ENCODE results near the gene IMP4. TPM values are rescaled to one million over a fixed set of nuclear protein-coding genes. Genes with fewer than 3 reads are reported as not detected.

Gene IMP4
- polyA plus RNA-seq, 1 donor from 2014 or later: 78.0 TPM

- no peak for TF ChIP-seq POLR2AphosphoS5 (IDR thresholded peaks at IDR 0.05)
- TF ChIP-seq MXI1 (conservative IDR thresholded peaks at IDR 0.05; ENCODE audit: poor library complexity, severe bottlenecking): no peak
- no peak for TF ChIP-seq CTCF (IDR thresholded peaks at IDR 0.05; ENCODE audit: poor library complexity, severe bottlenecking)
- no peak for TF ChIP-seq REST (IDR thresholded peaks at IDR 0.05; ENCODE audit: borderline replicate concordance)
- no peak for TF ChIP-seq EZH2 (IDR thresholded peaks at IDR 0.05; ENCODE audit: borderline replicate concordance, insufficient read depth, low read length, poor library complexity, severe bottlenecking)
- TF ChIP-seq EP300 (conservative IDR thresholded peaks at IDR 0.05; ENCODE audit: poor library complexity, severe bottlenecking): no peak
- TF ChIP-seq TAF1 (IDR thresholded peaks at IDR 0.05; ENCODE audit: low read depth): no peak
- TF ChIP-seq SMC3 (conservative IDR thresholded peaks at IDR 0.05; ENCODE audit: poor library complexity): no peak
- TF ChIP-seq RAD21 (conservative IDR thresholded peaks at IDR 0.05): no peak
- Histone ChIP-seq H3F3A (ENCODE audit: insufficient read depth, low read length, poor library complexity, severe bottlenecking) (no peaks in the 10 kb centered on the region), H3K36me3 (ENCODE audit: insufficient read depth, low read length) (no peaks in the 10 kb centered on the region), H4K20me1 (ENCODE audit: insufficient read depth) (no peaks in the 10 kb centered on the region), H3K27me3 (ENCODE audit: insufficient read depth, low read depth, low read length) (no peaks in the 10 kb centered on the region), H3K79me2 (replicated peaks; ENCODE audit: insufficient read depth, low read length) (no peaks in the 10 kb centered on the region), H3K27ac (ENCODE audit: low read length) (no peak overlapping the region), H3K4me3 (ENCODE audit: low read length) (no peak overlapping the region), H3K9ac (ENCODE audit: low read length) (no peak overlapping the region), H3K9me3 (ENCODE audit: low read length) (no peaks in the 10 kb centered on the region), H2AFZ (ENCODE audit: low read depth, low read length) (no peak overlapping the region), H3K4me2 (ENCODE audit: low read length) (no peak overlapping the region), H3K9me2 (ENCODE audit: insufficient read depth, low read length) (no peaks in the 10 kb centered on the region)
Measured at GRCh38 chr2:130313812-130314334, 28.8 kb upstream of the IMP4 start.

- H3K9ac ChIP-seq (ENCODE audit: low read length): no peak overlapping the region
- TF ChIP-seq POLR2AphosphoS5 (IDR thresholded peaks at IDR 0.05) (no peak), CTCF (IDR thresholded peaks at IDR 0.05; ENCODE audit: poor library complexity, severe bottlenecking) (no peak), REST (IDR thresholded peaks at IDR 0.05; ENCODE audit: borderline replicate concordance) (no peak), SMC3 (conservative IDR thresholded peaks at IDR 0.05; ENCODE audit: poor library complexity) (no peak), EZH2 (IDR thresholded peaks at IDR 0.05; ENCODE audit: borderline replicate concordance, insufficient read depth, low read length, poor library complexity, severe bottlenecking) (no peak), EP300 (conservative IDR thresholded peaks at IDR 0.05; ENCODE audit: poor library complexity, severe bottlenecking) (no peak), RAD21 (conservative IDR thresholded peaks at IDR 0.05) (no peak), MXI1 (conservative IDR thresholded peaks at IDR 0.05; ENCODE audit: poor library complexity, severe bottlenecking) (no peak), TAF1 (IDR thresholded peaks at IDR 0.05; ENCODE audit: low read depth) (no peak)
- H2AFZ ChIP-seq (ENCODE audit: low read depth, low read length): no peak overlapping the region
- H3K27ac ChIP-seq (ENCODE audit: low read length): no peak overlapping the region
- H4K20me1 ChIP-seq (ENCODE audit: insufficient read depth): no peaks in the 10 kb centered on the region
- H3K36me3 ChIP-seq (ENCODE audit: insufficient read depth, low read length): no peaks in the 10 kb centered on the region
- H3K79me2 ChIP-seq (replicated peaks; ENCODE audit: insufficient read depth, low read length): no peaks in the 10 kb centered on the region
- H3K9me2 ChIP-seq (ENCODE audit: insufficient read depth, low read length): no peaks in the 10 kb centered on the region
- no peaks in the 10 kb centered on the region for H3F3A ChIP-seq (ENCODE audit: insufficient read depth, low read length, poor library complexity, severe bottlenecking)
- H3K27me3 ChIP-seq (ENCODE audit: insufficient read depth, low read depth, low read length): no peaks in the 10 kb centered on the region
- H3K4me3 ChIP-seq (ENCODE audit: low read length): no peak overlapping the region
- H3K4me2 ChIP-seq (ENCODE audit: low read length): no peak overlapping the region
- H3K9me3 ChIP-seq (ENCODE audit: low read length): no peaks in the 10 kb centered on the region
Measured at GRCh38 chr2:130314377-130314776, 28.3 kb upstream of the IMP4 start.

Data from neural cell (in vitro differentiated cells).